DMS79 (cell line): ENCODE data around the gene SLC4A11.
"Not testable (repeated sequence)": the region's sequence is repeated elsewhere in the genome, so short reads cannot be mapped to it uniquely, and the experiment has no call there.

Experiments used
- DNase-seq: peaks from one replicate; lab custom pipeline; 2025; lab: John Stamatoyannopoulos, UW

The SLC4A11 gene

DNA sequence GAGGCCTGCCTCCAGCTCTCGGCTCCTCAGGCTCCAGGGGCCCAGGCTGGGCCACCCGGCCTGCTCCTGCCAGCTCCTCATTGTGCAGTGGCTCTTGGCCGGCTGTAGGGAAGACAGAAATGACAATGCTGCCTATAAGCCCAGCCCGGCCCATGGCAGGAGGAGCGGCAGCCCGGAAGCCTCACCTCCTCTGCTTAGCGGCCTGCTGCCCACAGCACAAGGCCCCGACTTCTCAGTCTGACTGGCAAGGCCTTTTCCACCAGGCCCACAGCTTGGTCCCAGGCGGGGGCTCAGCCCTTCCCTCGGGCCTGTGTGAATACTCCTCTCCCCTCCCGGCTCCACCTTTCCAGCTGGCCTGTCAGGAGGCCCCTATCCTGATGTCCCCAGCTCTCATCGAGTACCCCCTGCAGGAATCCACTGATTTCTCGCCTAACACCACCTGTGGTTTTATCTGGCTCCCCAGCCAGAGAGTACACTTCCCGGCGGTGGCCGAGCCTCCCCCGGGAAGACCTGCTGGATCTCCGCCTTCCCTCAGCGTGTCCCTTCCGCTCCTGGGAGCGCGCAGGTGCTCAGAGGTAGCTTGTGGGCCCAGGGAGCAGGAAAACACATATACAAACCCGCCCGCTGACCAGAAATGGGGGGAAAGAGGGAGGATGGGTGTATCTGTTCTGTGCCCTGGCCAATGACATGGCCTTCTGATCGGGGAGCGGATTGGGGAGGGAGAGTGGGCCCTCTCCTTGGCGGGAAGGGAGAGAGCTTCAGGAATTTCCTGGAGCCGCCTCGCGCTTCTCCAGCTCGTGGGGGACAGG lies 35.5 kb downstream of the SLC4A11 start:
- DNase-seq, result peak; percentile 27

GRCh38 chr20:3202965-3203314 lies 36.0 kb downstream of the SLC4A11 start:
- DNase-seq, result no peak

DNA sequence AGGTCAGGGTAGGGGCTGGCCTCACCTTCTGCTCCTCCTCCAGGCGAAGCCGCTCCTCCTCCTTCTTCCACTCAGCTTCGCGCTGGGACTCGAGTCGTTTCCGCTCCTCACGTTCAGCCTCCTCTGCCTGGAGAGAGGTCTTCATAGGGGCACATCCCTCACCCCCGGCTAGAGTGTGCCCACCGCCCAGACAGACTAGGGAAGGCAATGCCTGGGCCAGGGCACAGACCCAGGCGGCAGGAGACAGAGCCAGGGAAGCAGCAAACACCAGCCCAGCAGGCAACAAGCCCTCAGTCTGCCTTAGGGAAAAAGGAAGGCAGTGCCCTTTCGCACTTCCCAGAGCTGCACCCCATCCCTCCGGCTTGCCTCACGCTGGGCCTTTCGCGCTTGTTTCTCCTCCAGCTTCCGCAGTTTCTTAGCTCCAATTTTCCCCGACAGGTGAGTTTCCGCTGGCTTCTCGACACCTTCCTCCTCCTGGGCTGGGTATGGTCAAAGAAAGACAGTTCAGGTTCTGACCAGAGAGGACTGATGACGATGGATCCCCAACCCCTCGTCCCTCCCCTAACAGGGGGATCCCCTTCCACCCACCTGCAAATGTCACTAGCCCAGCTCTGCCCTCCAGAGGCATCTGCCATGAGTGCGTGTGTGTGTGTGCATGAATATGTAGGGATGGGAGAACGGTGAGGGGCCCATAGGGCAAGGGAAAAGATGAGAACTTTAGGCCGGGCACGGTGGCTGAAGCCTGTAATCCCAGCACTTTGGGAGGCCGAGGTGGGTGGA lies 38.8 kb downstream of the SLC4A11 start:
- no peak for DNase-seq

GRCh38 chr20:3199206-3199605 lies 39.8 kb downstream of the SLC4A11 start:
- DNase-seq, result no peak

DNA sequence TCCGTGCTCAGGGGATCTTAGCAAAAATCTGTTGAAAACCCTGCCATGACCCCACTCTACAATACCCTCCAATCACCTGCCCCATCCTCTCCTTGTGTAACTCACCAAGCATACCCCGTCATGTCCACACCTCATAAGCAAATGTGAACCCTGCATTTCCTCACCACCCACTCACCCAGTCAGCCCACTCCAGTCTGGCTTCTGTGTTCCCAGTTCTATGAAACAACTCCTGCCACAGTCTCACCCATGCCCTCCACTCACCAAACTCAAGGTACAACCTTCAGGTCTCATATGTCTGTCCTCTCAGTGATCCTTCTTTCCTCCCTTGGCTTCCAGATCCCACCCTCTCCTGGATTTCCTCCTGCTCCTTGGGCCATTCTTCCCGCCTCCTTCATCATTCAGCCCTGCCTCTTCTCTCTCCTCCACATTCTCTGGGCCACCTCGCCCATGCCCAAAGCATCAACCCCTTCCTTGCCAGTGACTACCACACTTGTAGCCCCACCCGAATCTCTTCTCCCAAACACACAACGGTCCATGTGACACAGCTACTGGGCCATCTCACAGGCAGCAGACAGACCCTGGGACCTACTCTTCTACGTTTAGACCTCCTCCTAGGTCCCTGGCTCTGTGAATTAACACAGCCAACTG lies 43.3 kb downstream of the SLC4A11 start:
- no peak for DNase-seq

- DNase-seq, result no peak
Observed at GRCh38 chr20:3194617-3195280, 44.2 kb downstream of the SLC4A11 start.

- DNase-seq, result no peak
Observed at GRCh38 chr20:3193806-3194616, 45.0 kb downstream of the SLC4A11 start.

GRCh38 chr20:3192226-3193015 lies 46.6 kb downstream of the SLC4A11 start:
- DNase-seq, result no peak

DNA sequence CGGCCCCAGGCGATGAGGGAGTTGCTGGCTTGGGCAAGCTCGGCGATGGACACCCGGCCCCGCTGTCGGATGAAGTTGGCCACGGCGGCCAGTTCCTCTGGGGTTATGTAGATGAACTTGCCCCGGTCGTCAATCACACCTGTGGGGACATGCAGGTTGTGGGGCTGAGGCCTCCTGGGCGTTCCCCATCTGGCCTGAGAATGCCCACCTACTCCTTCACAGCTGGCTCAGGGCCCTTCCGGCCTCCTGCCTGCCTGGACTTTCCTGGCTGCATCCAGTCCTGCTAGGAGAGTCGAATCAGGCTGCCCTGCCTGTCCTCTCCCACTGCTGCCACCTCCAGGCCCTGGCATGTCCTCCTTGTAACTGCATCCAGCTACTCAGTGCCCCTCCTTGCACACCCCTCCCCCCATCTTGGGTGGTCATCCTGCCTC lies 48.3 kb downstream of the SLC4A11 start:
- no peak for DNase-seq

DNA sequence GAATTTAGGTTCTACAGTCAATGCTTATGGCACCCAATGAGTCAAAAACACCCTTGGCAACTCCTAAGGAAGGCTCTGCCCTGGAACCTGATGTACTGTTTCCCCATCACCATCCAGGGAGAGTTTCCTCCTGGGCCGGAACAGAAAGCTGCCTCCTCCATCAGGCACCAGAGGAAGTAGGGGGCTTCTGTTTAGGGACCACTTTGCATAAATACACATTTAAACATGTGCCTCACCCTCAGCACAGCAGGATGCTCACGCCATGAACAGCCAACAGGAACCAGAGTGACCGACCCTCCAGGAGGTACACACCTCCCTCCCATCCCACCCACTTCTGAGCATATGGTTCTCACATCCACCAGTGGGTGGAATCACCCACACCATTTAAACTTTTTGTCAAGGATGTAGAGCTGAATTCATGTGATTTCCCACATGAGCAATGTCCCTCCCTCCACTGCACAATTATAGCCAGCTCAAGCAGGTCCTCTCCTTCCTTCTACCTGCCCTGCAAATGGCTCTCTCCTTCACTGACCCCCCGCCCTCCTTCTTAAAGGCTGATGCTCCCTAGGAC lies 49.3 kb downstream of the SLC4A11 start:
- no peak for DNase-seq

- DNase-seq, result no peak
Observed at GRCh38 chr20:3188823-3189413, 50.1 kb downstream of the SLC4A11 start.

- DNase-seq, result not testable (repeated sequence)
Observed at GRCh38 chr20:3187861-3188260, 51.1 kb downstream of the SLC4A11 start.

GRCh38 chr20:3183896-3184612 lies 54.9 kb downstream of the SLC4A11 start:
- no peak for DNase-seq

DNA sequence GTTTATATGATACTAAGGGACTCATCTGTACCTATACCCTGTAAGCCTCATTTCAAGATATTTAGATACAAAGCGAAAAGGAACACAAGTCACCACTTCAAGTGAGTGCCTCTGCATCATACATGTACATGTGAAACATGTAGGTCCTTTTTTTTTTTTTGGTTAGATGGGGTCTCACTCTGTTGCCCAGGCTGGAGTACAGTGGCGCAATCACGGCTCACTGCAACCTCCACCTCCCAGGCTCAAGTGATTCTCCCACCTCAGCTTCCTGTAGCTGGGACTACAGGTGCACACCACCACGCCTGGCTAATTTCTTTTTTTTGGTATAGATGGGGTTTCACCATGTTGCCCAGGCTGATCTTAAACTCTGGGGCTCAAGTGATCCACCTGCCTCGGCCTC lies 56.6 kb downstream of the SLC4A11 start:
- DNase-seq, result not testable (repeated sequence)

DNA sequence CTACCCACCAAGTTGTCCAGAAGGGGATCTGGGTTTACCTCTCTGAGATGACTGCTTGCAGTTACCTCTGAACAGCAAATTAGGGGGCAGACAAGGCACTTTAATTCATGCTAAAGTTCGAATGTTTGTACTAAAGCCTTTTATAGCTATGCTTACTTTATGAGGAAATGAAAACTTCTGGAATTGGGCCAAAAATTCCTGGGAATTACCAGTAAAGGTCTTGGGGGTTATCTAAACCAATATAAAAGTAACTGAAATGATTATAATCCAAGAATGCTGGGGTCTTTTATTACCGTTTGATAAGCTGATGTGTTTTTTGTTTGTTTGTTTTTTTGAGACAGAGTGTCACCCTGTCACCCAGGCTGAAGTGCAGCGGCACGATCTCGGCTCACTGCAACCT lies 57.7 kb downstream of the SLC4A11 start:
- DNase-seq, result no peak

DNA sequence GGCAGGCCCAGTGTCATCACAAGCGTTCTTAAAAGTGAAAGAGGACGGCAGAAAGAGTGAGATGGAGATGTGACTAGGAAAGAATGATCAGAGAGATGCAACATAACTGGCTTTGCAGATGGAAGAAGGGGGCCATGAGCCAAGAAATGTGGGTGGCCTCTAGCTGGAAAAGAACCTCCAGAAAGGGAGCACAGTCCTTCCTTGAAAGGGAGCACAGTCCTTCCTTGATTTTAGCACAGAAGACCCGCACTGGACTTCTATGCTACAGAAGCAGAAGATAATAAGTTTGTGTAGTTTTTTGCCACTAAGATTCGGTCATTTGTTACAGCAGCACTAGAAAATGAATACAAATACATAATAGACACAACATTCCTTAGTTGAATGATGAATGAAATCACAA lies 58.7 kb downstream of the SLC4A11 start:
- DNase-seq, result no peak

GRCh38 chr20:3177746-3178485 lies 61.1 kb downstream of the SLC4A11 start:
- no peak for DNase-seq
